ENCODE data around the gene TNF.
A peak's percentile ranks its signal among the peaks of the same experiment; 100 is the strongest.

Gene TNF

GRCh38 chr6:31533455-31533841, 41.9 kb upstream of the TNF start:
- TF ChIP-seq TAF1 (IDR thresholded peaks at IDR 0.05; ENCODE audit: borderline replicate concordance, low read depth, low read length) (no peak), POLR2AphosphoS5 (IDR thresholded peaks at IDR 0.05; ENCODE audit: low read depth, low read length) (0 out of 2 replicates have a peak, but pooled peaks have one; percentile 19), POLR2A (IDR thresholded peaks at IDR 0.05; ENCODE audit: low read depth, low read length) (no peak; the same call in 1 of the 2 replicates)
- DNase-seq (ENCODE audit: insufficient read length) (no peak), FAIRE-seq (no peak)

DNA sequence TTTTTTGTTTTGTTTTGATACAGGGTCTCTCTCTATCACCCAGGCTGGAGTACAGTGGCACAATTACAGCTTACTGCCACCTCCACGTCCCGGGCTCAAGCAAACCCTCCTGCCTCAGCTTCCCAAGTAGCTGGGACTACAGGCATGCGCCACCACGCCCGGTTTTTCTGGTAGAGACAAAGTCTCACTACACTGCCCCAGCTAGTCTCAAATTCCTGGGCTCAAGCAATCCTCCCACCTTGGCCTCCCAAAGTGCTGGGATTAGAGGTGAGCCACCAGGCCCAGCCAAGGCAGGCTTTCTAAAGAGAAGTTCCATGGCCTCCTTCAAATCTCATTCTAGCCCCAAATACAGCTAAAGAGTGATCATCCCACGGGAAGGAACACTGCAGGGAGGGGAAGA, 41.4 kb upstream of the TNF start:
- no peak for FAIRE-seq

DNA sequence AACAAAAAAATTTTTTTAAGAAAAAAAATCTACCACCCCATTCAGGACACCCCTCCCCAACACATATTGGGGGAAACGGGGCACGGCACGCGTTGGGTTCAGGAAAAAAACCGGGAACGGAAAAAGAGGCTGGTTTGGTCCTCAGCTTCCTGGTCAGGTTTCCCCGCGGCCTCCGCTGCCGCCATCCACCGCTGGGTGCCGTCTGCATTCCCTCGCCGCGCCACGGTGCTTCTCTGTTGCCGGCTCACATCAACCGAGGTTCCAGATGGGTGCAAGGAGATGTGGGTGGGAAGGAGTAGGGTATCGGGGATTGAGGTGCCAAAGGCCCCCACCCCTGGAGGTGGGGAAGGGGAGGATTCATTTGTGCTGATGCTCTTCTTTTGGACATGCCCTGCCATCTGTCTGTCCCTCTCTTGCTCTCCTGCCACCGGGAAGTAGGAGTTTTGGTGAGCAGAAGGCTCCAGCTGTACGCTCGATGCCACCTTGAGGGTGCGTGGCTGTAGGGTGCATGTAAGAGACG, 40.8 kb upstream of the TNF start:
- TF ChIP-seq TAF1 (IDR thresholded peaks at IDR 0.05; ENCODE audit: borderline replicate concordance, low read depth, low read length) (no peak), POLR2A (IDR thresholded peaks at IDR 0.05; ENCODE audit: low read depth, low read length) (no peak), POLR2AphosphoS5 (IDR thresholded peaks at IDR 0.05; ENCODE audit: low read depth, low read length) (no peak)
- DNase-seq (ENCODE audit: insufficient read length) (no peak), FAIRE-seq (no peak)

More for the DNA sequence above, 41.4 kb upstream of the TNF start:
- no peak for DNase-seq (ENCODE audit: insufficient read length)
- TF ChIP-seq POLR2A (IDR thresholded peaks at IDR 0.05; ENCODE audit: low read depth, low read length) (peak; percentile 44; the same call in 1 of the 2 replicates), TAF1 (IDR thresholded peaks at IDR 0.05; ENCODE audit: borderline replicate concordance, low read depth, low read length) (no peak)

DNA sequence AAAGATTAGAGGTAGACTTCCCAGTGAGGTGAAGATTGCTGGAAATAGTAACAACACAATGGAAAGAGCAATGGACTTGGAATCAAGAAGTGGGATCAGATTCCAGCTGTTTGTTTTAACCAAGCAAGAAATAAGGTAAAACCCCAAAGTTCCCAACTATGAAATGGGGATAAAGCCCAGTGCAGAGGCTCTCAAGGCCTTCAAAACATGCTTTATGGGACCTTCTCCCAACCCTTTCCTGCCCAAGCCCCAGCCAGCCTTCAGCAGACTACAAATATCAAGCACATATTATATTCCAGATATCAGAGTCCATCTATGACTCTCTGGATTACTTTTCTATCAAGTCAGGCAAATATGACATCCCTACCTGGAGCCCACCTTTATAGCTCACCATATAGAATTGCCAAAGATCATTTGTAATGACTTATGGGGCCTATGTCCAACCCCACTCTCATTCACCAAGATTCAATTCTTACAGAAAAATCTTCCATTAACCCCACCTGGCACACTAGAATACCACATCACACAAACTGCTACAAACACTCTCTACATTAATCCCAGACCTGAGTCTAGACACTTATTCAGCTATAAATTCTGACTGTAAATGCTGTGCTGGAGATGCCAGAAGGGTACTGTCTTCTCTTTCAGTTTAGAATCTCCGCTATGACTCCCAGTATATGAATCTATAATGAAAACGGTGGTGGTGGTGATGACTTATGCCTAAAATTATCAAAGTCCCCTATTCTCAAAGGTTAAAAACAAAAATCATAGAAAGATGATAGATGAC, 39.6 kb upstream of the TNF start:
- FAIRE-seq: no peak
- TF ChIP-seq POLR2AphosphoS5 (IDR thresholded peaks at IDR 0.05; ENCODE audit: low read depth, low read length) (no peak), TAF1 (IDR thresholded peaks at IDR 0.05; ENCODE audit: borderline replicate concordance, low read depth, low read length) (no peak), POLR2A (IDR thresholded peaks at IDR 0.05; ENCODE audit: low read depth, low read length) (peak; percentile 32; the same call in 1 of the 2 replicates)
- DNase-seq (ENCODE audit: insufficient read length): no peak

DNA sequence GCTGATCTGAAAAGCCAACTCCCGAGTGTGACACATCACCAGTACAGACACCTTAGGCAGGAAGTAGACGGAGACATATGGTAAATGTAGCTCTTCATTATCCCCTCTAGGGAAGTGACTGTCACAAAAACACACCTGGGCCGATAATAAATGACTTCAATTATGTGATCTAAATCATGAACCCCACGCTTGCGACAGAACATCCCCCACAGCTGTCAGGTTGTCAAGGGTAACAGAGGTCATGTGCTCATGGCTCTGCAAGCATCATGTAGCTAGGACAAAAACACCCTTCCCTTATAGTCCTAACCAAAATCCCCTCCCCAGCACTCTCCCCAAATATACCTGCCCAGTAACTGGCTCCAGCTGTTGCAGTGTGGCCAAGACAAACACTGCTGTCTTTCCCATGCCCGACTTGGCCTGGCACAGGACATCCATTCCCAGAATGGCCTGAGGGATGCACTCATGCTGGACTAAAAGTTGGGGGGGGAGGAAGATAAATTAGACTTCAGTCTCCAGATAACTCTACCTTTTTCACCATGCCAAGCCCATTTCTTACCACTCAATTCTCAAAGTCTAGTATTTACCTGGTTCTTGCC, 36.5 kb upstream of the TNF start:
- TF ChIP-seq TAF1 (IDR thresholded peaks at IDR 0.05; ENCODE audit: borderline replicate concordance, low read depth, low read length) (no peak), POLR2A (IDR thresholded peaks at IDR 0.05; ENCODE audit: low read depth, low read length) (no peak), POLR2AphosphoS5 (IDR thresholded peaks at IDR 0.05; ENCODE audit: low read depth, low read length) (no peak)
- no peak for DNase-seq (ENCODE audit: insufficient read length)
- no peak for FAIRE-seq

GRCh38 chr6:31540640-31541039, 34.7 kb upstream of the TNF start:
- FAIRE-seq: no peak
- TF ChIP-seq POLR2A (IDR thresholded peaks at IDR 0.05; ENCODE audit: low read depth, low read length) (no peak), TAF1 (IDR thresholded peaks at IDR 0.05; ENCODE audit: borderline replicate concordance, low read depth, low read length) (no peak), POLR2AphosphoS5 (IDR thresholded peaks at IDR 0.05; ENCODE audit: low read depth, low read length) (no peak)
- DNase-seq (ENCODE audit: insufficient read length): no peak

DNA sequence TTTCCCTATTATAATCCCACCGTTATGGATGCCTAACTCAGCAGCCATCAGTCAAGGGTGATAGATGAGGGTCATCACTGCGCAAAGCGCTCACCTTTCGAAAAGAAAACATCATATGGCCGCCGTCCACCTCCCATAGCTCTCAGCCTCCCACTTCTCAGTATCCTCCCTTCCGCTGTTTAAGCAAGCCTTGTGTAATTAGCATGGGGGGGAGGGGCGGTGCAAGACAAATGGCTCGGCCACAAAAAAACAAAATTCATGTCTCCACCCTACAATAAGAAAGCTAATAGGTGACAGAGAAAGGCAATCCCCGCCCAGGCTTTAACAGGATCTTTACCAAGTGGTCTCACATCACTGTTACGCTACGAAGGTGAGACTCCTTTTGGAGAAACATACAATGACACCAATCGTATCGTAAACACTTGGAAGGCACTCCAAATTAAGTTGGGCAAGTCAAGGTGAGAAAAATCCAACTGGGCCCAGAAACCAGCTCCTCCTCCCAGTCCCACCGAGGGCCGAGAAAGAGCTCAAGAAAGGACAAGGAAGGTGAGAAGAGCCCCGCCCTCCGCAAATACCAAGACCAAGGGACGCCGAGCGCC, 34.2 kb upstream of the TNF start:
- peak; percentile 48 for FAIRE-seq
- TF ChIP-seq POLR2A (IDR thresholded peaks at IDR 0.05; ENCODE audit: low read depth, low read length) (no peak), TAF1 (IDR thresholded peaks at IDR 0.05; ENCODE audit: borderline replicate concordance, low read depth, low read length) (no peak), POLR2AphosphoS5 (IDR thresholded peaks at IDR 0.05; ENCODE audit: low read depth, low read length) (no peak)
- no peak for DNase-seq (ENCODE audit: insufficient read length)

DNA sequence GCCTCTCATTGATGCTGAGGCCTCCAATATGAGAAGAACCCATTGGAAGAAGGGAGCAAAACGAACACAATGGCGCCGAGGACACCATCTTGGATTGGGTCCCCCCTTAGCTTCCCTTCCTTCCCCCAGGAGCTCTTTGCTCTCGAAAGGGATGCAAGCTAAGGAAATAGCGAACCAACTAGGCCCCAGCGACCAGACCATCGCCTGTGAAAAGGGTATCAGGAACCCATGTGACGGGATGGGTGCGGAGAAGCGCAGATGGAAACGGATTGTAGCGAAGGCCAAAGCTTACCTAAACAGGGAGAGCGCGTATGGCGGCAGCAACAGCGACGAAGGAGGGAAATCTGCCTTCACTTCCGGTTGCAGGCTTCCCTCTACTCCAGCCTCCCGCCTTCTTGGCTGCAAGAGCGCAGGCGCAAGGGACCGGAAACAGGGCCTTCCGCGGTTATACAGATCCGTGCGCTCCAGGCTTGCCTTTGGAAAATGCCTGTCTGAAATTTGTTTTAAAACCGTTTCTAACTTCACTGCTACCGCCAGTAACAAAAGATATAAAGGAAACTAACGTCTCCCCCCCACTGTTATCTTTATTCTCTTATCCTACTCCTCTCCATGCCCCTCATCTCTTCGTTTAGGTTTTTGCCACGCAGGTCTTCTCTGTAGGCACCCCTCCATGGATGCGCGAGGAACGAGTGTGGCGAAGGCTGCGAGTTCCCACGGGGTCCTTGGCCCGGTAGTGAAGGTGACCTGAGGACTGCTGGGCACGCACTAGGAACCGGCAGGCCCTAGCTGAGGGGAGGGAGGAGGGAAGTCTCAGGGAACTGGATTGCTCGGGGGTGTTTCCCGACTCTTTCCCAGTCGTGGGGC, 33.5 kb upstream of the TNF start, which contains the start of gene DDX39B:
Gene DDX39B (minus strand): TSS at position 346 of the 864 bp plus-strand sequence. CDS start 1,471 bp downstream, outside the sequence.
- peak; percentile 76 for DNase-seq (ENCODE audit: insufficient read length)
- TF ChIP-seq TAF1 (IDR thresholded peaks at IDR 0.05; ENCODE audit: borderline replicate concordance, low read depth, low read length): peak; percentile 100
- TF ChIP-seq POLR2A (IDR thresholded peaks at IDR 0.05; ENCODE audit: low read depth, low read length): peak; percentile 98
- peak; percentile 99 for TF ChIP-seq POLR2AphosphoS5 (IDR thresholded peaks at IDR 0.05; ENCODE audit: low read depth, low read length)
- peak; percentile 92 for FAIRE-seq

DNA sequence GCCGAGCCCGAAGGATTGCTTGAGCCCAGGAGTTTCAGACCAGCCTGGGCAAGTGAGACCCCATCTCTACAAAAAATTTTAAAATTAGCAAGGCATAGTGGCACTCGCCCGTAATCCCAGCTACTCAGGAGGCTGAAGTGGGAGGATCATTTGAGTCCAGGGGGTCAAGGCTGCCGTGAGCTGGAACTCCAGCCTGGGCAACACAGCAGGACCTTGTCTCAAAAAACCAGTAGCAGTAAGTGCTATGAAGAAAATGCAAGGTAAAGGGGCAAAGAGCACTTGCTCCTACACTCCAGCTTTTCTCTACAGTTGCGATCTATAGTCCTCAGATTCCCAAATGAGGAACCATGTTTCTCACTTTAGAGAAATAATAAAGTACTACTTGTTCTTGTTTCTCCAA, 31.7 kb upstream of the TNF start:
- no peak for FAIRE-seq
- TF ChIP-seq TAF1 (IDR thresholded peaks at IDR 0.05; ENCODE audit: borderline replicate concordance, low read depth, low read length): no peak
- no peak for TF ChIP-seq POLR2A (IDR thresholded peaks at IDR 0.05; ENCODE audit: low read depth, low read length)
- TF ChIP-seq POLR2AphosphoS5 (IDR thresholded peaks at IDR 0.05; ENCODE audit: low read depth, low read length): no peak
- DNase-seq (ENCODE audit: insufficient read length): no peak

DNA sequence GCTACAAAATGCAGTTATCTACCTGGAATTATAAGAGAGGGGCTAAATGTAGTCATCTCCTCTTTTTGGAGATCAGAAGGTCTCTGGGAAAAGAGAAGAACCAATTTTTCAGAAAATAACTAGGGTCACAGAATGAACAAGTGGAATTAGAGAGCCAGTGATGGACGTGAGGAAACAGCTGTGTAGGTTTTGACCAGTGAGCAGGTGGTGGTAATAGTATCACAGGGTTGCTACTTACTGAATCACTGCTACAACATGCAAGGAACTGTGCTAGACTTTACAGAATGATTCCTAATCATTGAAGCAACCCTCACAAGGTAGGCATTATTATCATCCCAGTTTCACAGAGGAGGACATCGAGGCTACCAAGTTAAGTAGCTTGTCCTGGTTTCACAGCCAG, 30.7 kb upstream of the TNF start:
- DNase-seq (ENCODE audit: insufficient read length) (no peak), FAIRE-seq (no peak)
- TF ChIP-seq POLR2A (IDR thresholded peaks at IDR 0.05; ENCODE audit: low read depth, low read length) (no peak), POLR2AphosphoS5 (IDR thresholded peaks at IDR 0.05; ENCODE audit: low read depth, low read length) (no peak), TAF1 (IDR thresholded peaks at IDR 0.05; ENCODE audit: borderline replicate concordance, low read depth, low read length) (no peak)

Data from GM12892 (cell line).